Measurements from ENCODE around the gene MRPS31. TPM values are rescaled to one million over a fixed set of nuclear protein-coding genes. Genes with fewer than 3 reads are reported as not detected.

MRPS31 gene
- total RNA-seq, 1 donor from 2014 or later, result 61.5 TPM

DNA sequence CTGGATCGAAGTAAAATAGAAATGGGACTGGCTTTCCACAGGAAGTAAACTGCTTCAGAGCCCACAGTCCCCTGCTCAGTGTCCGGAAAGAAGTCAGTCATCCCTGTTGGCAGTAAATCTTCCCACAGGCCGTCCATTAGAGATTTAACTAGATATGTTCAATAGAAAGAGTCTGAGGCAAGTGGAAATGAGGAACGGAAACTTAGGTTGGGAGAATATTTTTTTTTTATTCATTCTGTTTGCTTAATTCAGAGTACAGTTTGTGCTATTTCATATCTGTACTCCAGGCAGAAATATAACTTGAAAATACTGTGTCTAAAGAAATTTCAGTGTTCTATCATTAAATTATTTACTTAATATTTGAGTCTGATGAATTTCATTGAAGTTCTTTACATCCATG, 41.1 kb upstream of the MRPS31 start:
- Histone ChIP-seq H3K27ac (no peak overlapping the region), H3K4me1 (no peaks in the 10 kb centered on the region), H3K4me3 (no peak overlapping the region), H3K79me2 (ENCODE audit: low read depth) (no peaks in the 10 kb centered on the region), H4K20me1 (ENCODE audit: low read depth) (no peaks in the 10 kb centered on the region), H3K27me3 (no peaks in the 10 kb centered on the region), H3K4me2 (no peak overlapping the region), H3K9me3 (ENCODE audit: low read depth) (peaks cover 3% of the 10 kb centered on the region), H3F3A (ENCODE audit: low read depth) (no peaks in the 10 kb centered on the region), H3K36me3 (peaks cover 3% of the 10 kb centered on the region), H3K9ac (no peak overlapping the region), H2AFZ (replicated peaks) (no peak overlapping the region)
- Mint-ChIP-seq H3K27ac (no peak overlapping the region), H3K4me1 (no peaks in the 10 kb centered on the region), H3K4me3 (no peak overlapping the region), H3K27me3 (ENCODE audit: insufficient read depth, low read depth) (no peaks in the 10 kb centered on the region), H3K36me3 (peaks cover 47% of the 10 kb centered on the region), H3K9me3 (peaks cover 20% of the 10 kb centered on the region)
- no peak for TF ChIP-seq EZH2phosphoT487 (IDR thresholded peaks at IDR 0.05)
- no peak for TF ChIP-seq EZH2 (IDR thresholded peaks at IDR 0.05)
- TF ChIP-seq, protein P1, sequence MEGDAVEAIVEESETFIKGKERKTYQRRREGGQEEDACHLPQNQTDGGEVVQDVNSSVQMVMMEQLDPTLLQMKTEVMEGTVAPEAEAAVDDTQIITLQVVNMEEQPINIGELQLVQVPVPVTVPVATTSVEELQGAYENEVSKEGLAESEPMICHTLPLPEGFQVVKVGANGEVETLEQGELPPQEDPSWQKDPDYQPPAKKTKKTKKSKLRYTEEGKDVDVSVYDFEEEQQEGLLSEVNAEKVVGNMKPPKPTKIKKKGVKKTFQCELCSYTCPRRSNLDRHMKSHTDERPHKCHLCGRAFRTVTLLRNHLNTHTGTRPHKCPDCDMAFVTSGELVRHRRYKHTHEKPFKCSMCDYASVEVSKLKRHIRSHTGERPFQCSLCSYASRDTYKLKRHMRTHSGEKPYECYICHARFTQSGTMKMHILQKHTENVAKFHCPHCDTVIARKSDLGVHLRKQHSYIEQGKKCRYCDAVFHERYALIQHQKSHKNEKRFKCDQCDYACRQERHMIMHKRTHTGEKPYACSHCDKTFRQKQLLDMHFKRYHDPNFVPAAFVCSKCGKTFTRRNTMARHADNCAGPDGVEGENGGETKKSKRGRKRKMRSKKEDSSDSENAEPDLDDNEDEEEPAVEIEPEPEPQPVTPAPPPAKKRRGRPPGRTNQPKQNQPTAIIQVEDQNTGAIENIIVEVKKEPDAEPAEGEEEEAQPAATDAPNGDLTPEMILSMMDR (IDR thresholded peaks at IDR 0.05), result no peak
- no peak for DNase-seq (ENCODE audit: low spot score)

DNA sequence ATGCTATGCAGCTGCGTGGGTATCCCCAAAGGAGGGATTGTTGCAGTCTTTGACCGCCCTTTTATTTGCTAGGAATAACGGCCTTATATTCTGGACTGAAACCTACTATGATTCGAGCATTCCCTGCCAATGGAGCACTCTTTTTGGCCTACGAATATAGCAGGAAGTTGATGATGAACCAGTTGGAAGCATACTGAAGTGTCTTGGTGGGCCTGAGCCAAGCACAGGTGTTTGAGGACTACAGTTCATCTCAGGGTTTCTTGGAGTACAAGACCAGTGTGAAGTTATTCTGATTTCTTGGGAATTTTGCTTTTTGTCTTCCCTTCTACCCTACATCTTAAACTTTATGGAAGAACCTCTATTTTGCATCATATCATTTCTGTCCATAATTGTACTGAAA, 38.5 kb upstream of the MRPS31 start:
- H2AFZ ChIP-seq (replicated peaks), result no peak overlapping the region
- H3K4me3 Mint-ChIP-seq, result no peak overlapping the region
- no peak overlapping the region for H3K27ac Mint-ChIP-seq
- peaks cover 3% of the 10 kb centered on the region for H3K36me3 ChIP-seq
- H3K79me2 ChIP-seq (ENCODE audit: low read depth), result no peaks in the 10 kb centered on the region
- H3K36me3 Mint-ChIP-seq, result peaks cover 48% of the 10 kb centered on the region
- no peaks in the 10 kb centered on the region for H3K9me3 ChIP-seq (ENCODE audit: low read depth)
- H3K4me1 Mint-ChIP-seq, result no peaks in the 10 kb centered on the region
- H3K9ac ChIP-seq, result no peak overlapping the region
- H3K27me3 ChIP-seq, result no peaks in the 10 kb centered on the region
- no peaks in the 10 kb centered on the region for H3K27me3 Mint-ChIP-seq (ENCODE audit: insufficient read depth, low read depth)
- H4K20me1 ChIP-seq (ENCODE audit: low read depth), result no peaks in the 10 kb centered on the region
- no peaks in the 10 kb centered on the region for H3F3A ChIP-seq (ENCODE audit: low read depth)
- no peak overlapping the region for H3K27ac ChIP-seq
- H3K4me3 ChIP-seq, result no peak overlapping the region
- H3K4me1 ChIP-seq, result no peaks in the 10 kb centered on the region
- H3K4me2 ChIP-seq, result no peak overlapping the region
- no peak for TF ChIP-seq EZH2 (IDR thresholded peaks at IDR 0.05)
- TF ChIP-seq, protein P1 (IDR thresholded peaks at IDR 0.05), result no peak
- TF ChIP-seq EZH2phosphoT487 (IDR thresholded peaks at IDR 0.05), result no peak
- peaks cover 2% of the 10 kb centered on the region for H3K9me3 Mint-ChIP-seq
- no peak for DNase-seq (ENCODE audit: low spot score)

DNA sequence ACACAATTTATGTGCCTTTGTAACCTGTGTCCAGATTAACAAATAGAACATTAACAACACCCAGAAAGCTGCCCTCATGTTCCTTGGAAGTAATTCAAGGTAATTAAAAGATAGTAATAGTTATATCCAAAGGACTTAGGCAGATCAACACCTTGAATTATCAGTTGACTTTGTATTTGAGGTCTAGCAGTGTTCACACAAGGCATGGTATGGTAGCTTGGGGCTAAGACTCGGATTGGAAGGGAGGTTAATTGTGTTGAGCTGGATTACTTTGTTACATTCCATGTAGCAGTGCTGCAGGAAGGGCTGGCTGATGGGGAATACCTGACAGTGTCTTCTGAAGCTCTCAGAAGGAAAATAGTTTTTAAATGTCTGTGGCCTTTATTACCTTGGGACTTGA, 35.3 kb upstream of the MRPS31 start:
- H3K36me3 Mint-ChIP-seq, result peaks cover 42% of the 10 kb centered on the region
- no peaks in the 10 kb centered on the region for H3F3A ChIP-seq (ENCODE audit: low read depth)
- H3K27me3 ChIP-seq, result no peaks in the 10 kb centered on the region
- H3K9me3 ChIP-seq (ENCODE audit: low read depth), result no peaks in the 10 kb centered on the region
- H3K4me2 ChIP-seq, result no peak overlapping the region
- TF ChIP-seq, protein P1 (IDR thresholded peaks at IDR 0.05), result no peak
- TF ChIP-seq EZH2phosphoT487 (IDR thresholded peaks at IDR 0.05) (no peak), EZH2 (IDR thresholded peaks at IDR 0.05) (no peak)
- no peak overlapping the region for H3K27ac ChIP-seq
- no peaks in the 10 kb centered on the region for H3K79me2 ChIP-seq (ENCODE audit: low read depth)
- H3K9me3 Mint-ChIP-seq, result no peaks in the 10 kb centered on the region
- no peak overlapping the region for H3K4me3 Mint-ChIP-seq
- no peaks in the 10 kb centered on the region for H3K4me1 Mint-ChIP-seq
- H4K20me1 ChIP-seq (ENCODE audit: low read depth), result no peaks in the 10 kb centered on the region
- peaks cover 3% of the 10 kb centered on the region for H3K36me3 ChIP-seq
- DNase-seq (ENCODE audit: low spot score), result no peak
- H3K27ac Mint-ChIP-seq, result no peak overlapping the region
- H3K27me3 Mint-ChIP-seq (ENCODE audit: insufficient read depth, low read depth), result no peaks in the 10 kb centered on the region
- H3K4me1 ChIP-seq, result no peaks in the 10 kb centered on the region
- H3K9ac ChIP-seq, result no peak overlapping the region
- no peak overlapping the region for H3K4me3 ChIP-seq
- H2AFZ ChIP-seq (replicated peaks), result no peak overlapping the region
